PFSK-1 (cell line): Measurements from ENCODE around the gene ATP6V0A1.

Experiments used
- FOXP2 ChIP-seq: optimal IDR thresholded peaks from 2 replicates; pipeline ENCODE3; 2011; ENCODE audit warnings: borderline replicate concordance, control low read depth, inconsistent platforms; ENCODE audit not compliant: insufficient read depth; ENCODE audit errors: extremely low read length, extremely low read depth
- POLR2AphosphoS5 ChIP-seq: IDR thresholded peaks from 2 replicates; pipeline ENCODE4 v1.6.1; 2012; ENCODE audit warnings: low read depth, mild to moderate bottlenecking, control low read depth, low read length, moderate library complexity
- REST ChIP-seq, 2 experiments: IDR thresholded peaks; 2 replicates each; pipeline versions ENCODE4 v1.6.1 to v1.8.0; 2011 to 2012; ENCODE audit warnings: low read depth in 2 of 2, low read length in 2 of 2, control low read depth in 1 of 2, inconsistent platforms in 1 of 2, mild to moderate bottlenecking in 1 of 2, moderate library complexity in 1 of 2; ENCODE audit not compliant: insufficient read depth in 1 of 2
- SIN3A ChIP-seq: IDR thresholded peaks from 2 replicates; pipeline ENCODE4 v1.6.1; 2012; ENCODE audit warnings: mild to moderate bottlenecking, low read length, moderate library complexity, borderline replicate concordance; ENCODE audit not compliant: insufficient read depth
- TAF1 ChIP-seq: IDR thresholded peaks from 2 replicates; pipeline ENCODE4 v1.6.1; 2012; ENCODE audit warnings: low read length, control low read depth, borderline replicate concordance; ENCODE audit not compliant: insufficient read depth

ATP6V0A1 gene

GRCh38 chr17:42566883-42567573, 108.3 kb downstream of the ATP6V0A1 start, which contains the start of gene MLX:
MLX (plus strand) TSS chr17:42567100; CDS start chr17:42567125, 25 bp downstream.
- TF ChIP-seq POLR2AphosphoS5, result peak; percentile 84
- peak; percentile 84; the same call in 1 of the 2 replicates for TF ChIP-seq TAF1
- TF ChIP-seq SIN3A, result peak; percentile 74; the same call in 1 of the 2 replicates
- 0 out of 4 replicates have a peak, but pooled peaks of 1 of the 2 experiments have one; percentile 22 for TF ChIP-seq REST (IDR thresholded peaks at IDR 0.05; ENCODE audit: insufficient read depth in 1 of 2, low read depth in 2 of 2, low read length in 2 of 2)
- TF ChIP-seq FOXP2, result peak; percentile 79

GRCh38 chr17:42568341-42569111, 109.8 kb downstream of the ATP6V0A1 start:
- TF ChIP-seq REST (IDR thresholded peaks at IDR 0.05; ENCODE audit: insufficient read depth in 1 of 2, low read depth in 2 of 2, low read length in 2 of 2) (no peak), TAF1 (no peak), POLR2AphosphoS5 (no peak), SIN3A (no peak), FOXP2 (no peak)

- TF ChIP-seq SIN3A (no peak), FOXP2 (no peak), TAF1 (no peak), POLR2AphosphoS5 (no peak), REST (IDR thresholded peaks at IDR 0.05; ENCODE audit: insufficient read depth in 1 of 2, low read depth in 2 of 2, low read length in 2 of 2) (no peak)
Measured at GRCh38 chr17:42571435-42572225, 113.0 kb downstream of the ATP6V0A1 start.
